GM23338 (cell line): ENCODE measurements around the gene LFNG. TPM values are rescaled to one million over a fixed set of nuclear protein-coding genes. Genes with fewer than 3 reads are reported as not detected.

Experiments
- ATAC-seq: fragments of 200-7000 bp; cut with Tn5 transposase; 3 replicates; pipeline ENCODE4 v1.9.1; 2020
- DNase-seq: peaks from one replicate; pipeline ENCODE4 v3.0.0-alpha.2; 2015; ENCODE audit warnings: low spot score
- H2AFZ ChIP-seq: fragments of 200-600 bp; sonication (generic); 2 replicates; pipeline ENCODE4 v1.8.0; 2016; ENCODE audit warnings: antibody characterized with exemption, mild to moderate bottlenecking, moderate library complexity
- H3F3A ChIP-seq: fragments of 200-600 bp; sonication (generic); replicated peaks from 2 replicates; pipeline ENCODE4 v1.8.0; 2017; ENCODE audit warnings: antibody characterized with exemption, mixed run types, low read depth
- H3K27ac ChIP-seq: fragments of 200-600 bp; sonication (generic); 2 replicates; pipeline ENCODE4 v1.6.1; 2016; ENCODE audit warnings: low read depth
- H3K27me3 ChIP-seq: fragments of 200-600 bp; sonication (generic); 2 replicates; pipeline ENCODE4 v1.8.0; 2016; ENCODE audit warnings: mild to moderate bottlenecking, mixed run types, moderate library complexity; ENCODE audit not compliant: insufficient read depth
- H3K36me3 ChIP-seq: fragments of 200-600 bp; sonication (generic); 2 replicates; pipeline ENCODE4 v1.8.0; 2016; ENCODE audit warnings: mild to moderate bottlenecking; ENCODE audit not compliant: insufficient read depth
- H3K4me1 ChIP-seq: fragments of 200-600 bp; sonication (generic); 2 replicates; pipeline ENCODE4 v1.8.0; 2016; ENCODE audit warnings: mild to moderate bottlenecking, moderate library complexity; ENCODE audit not compliant: insufficient read depth
- H3K4me2 ChIP-seq: fragments of 200-600 bp; sonication (generic); 2 replicates; pipeline ENCODE4 v1.7.1; 2017; ENCODE audit warnings: mixed run types
- H3K4me3 ChIP-seq: fragments of 200-600 bp; sonication (generic); 2 replicates; pipeline ENCODE4 v1.6.1; 2016; ENCODE audit warnings: mixed run types
- H3K79me2 ChIP-seq: fragments of 200-600 bp; sonication (generic); replicated peaks from 2 replicates; pipeline ENCODE4 v1.8.0; 2017; ENCODE audit warnings: mild to moderate bottlenecking; ENCODE audit not compliant: insufficient read depth
- H3K9me2 ChIP-seq: fragments of 200-600 bp; sonication (generic); 2 replicates; pipeline ENCODE4 v1.8.0; 2017; ENCODE audit not compliant: insufficient read depth
- H4K20me1 ChIP-seq: fragments of 200-600 bp; sonication (generic); replicated peaks from 2 replicates; pipeline ENCODE4 v1.8.0; 2017; ENCODE audit warnings: mild to moderate bottlenecking; ENCODE audit not compliant: insufficient read depth
- H3K27ac Mint-ChIP-seq: 2 replicates; pipeline ENCODE4 v1.8.0; 2020; ENCODE audit warnings: inconsistent platforms, mild to moderate bottlenecking, moderate library complexity, mixed read lengths
- H3K27me3 Mint-ChIP-seq: 3 replicates; pipeline ENCODE4 v1.8.0; 2022; ENCODE audit warnings: low read depth, mild to moderate bottlenecking, moderate library complexity, mixed read lengths, inconsistent platforms; ENCODE audit not compliant: insufficient read depth, poor library complexity
- H3K36me3 Mint-ChIP-seq: 3 replicates; pipeline ENCODE4 v1.8.0; 2021; ENCODE audit warnings: low read depth, mild to moderate bottlenecking, inconsistent platforms, moderate library complexity, mixed read lengths
- H3K4me1 Mint-ChIP-seq: 3 replicates; pipeline ENCODE4 v1.8.0; 2020; ENCODE audit warnings: mild to moderate bottlenecking, inconsistent platforms, mixed read lengths
- H3K4me3 Mint-ChIP-seq: 3 replicates; pipeline ENCODE4 v1.8.0; 2021; ENCODE audit warnings: moderate library complexity, mild to moderate bottlenecking, inconsistent platforms, mixed read lengths
- H3K9me3 Mint-ChIP-seq: 3 replicates; pipeline ENCODE4 v1.8.0; 2020; ENCODE audit warnings: moderate library complexity, mild to moderate bottlenecking, inconsistent platforms, mixed read lengths
- ETS1 ChIP-seq: IDR thresholded peaks from 2 replicates; pipeline ENCODE4 v1.6.1; 2016; ENCODE audit warnings: antibody characterized with exemption
- EZH2 ChIP-seq: fragments of 200-600 bp; sonication (generic); IDR thresholded peaks from one replicate; pipeline ENCODE4 v1.8.0; 2017; ENCODE audit warnings: antibody characterized with exemption, mild to moderate bottlenecking, low read depth; ENCODE audit not compliant: unreplicated experiment
- EZH2phosphoT487 ChIP-seq: fragments of 200-600 bp; sonication (generic); IDR thresholded peaks from one replicate; pipeline ENCODE4 v1.8.1; 2018; ENCODE audit warnings: antibody characterized with exemption; ENCODE audit not compliant: unreplicated experiment
- JUNB ChIP-seq: IDR thresholded peaks from one replicate; pipeline ENCODE4 v1.6.1; 2016; ENCODE audit warnings: antibody characterized with exemption; ENCODE audit not compliant: unreplicated experiment
- NANOG ChIP-seq: IDR thresholded peaks from 2 replicates; pipeline ENCODE4 v1.6.1; 2016; ENCODE audit warnings: antibody characterized with exemption, borderline replicate concordance
- POLR2AphosphoS5 ChIP-seq: IDR thresholded peaks from 2 replicates; pipeline ENCODE4 v1.6.1; 2016; ENCODE audit warnings: antibody characterized with exemption, low read depth
- ZNF462 ChIP-seq: fragments of 250-450 bp; sonication (Bioruptor Pico); IDR thresholded peaks from 2 replicates; pipeline ENCODE4 v1.5.0; 2020; ENCODE audit warnings: mild to moderate bottlenecking, moderate library complexity
- polyA plus RNA-seq: library from polyadenylated mRNA; unstranded; fragments of >200 nt; fragmentation: Nextera tagmentation; extraction: Ambion mirVana; gene quantifications from 2 replicates; pipeline ENCODE4 v1.2.1, GENCODE V29; 2016
- total RNA-seq: library from RNA; depleted of rRNA; stranded (reverse); fragments of >200 nt; shearing (Covaris generic); gene quantifications from 2 replicates; pipeline ENCODE4 v1.2.3, GENCODE V29; 2014
- TF ChIP-seq, protein P1 (sequence below), 2 experiments: fragments of 200-600 bp in 1 of 2; sonication (generic) in 1 of 2; conservative IDR thresholded peaks; 2 replicates each; pipeline versions ENCODE4 v1.5.1 to v1.6.1; 2016 to 2017; ENCODE audit warnings: antibody characterized with exemption in 2 of 2, low read depth in 2 of 2, mild to moderate bottlenecking in 2 of 2, moderate library complexity in 1 of 2

The LFNG gene
- total and polyA plus RNA-seq, 2 experiments from 2014 or later: 1.7 to 35.4 TPM

GRCh38 chr7:2474813-2475677 is 44.5 kb upstream of the LFNG start:
- Histone ChIP-seq H3K9me2 (no peaks in the 10 kb centered on the region), H3F3A (0 out of 2 replicates have a peak, but pooled peaks cover 1% of the 10 kb centered on the region), H2AFZ (no peak overlapping the region; the same call in 1 of the 2 replicates), H3K4me1 (peaks cover 3% of the 10 kb centered on the region; the same call in 1 of the 2 replicates), H3K4me3 (no peak overlapping the region), H3K36me3 (no peaks in the 10 kb centered on the region), H4K20me1 (no peaks in the 10 kb centered on the region), H3K27ac (no peak overlapping the region), H3K27me3 (no peaks in the 10 kb centered on the region), H3K4me2 (0 out of 2 replicates have a peak overlapping the region, but pooled peaks have one; percentile 32), H3K79me2 (no peaks in the 10 kb centered on the region)
- TF ChIP-seq EZH2: no peak
- TF ChIP-seq EZH2phosphoT487: no peak
- TF ChIP-seq, protein P1, sequence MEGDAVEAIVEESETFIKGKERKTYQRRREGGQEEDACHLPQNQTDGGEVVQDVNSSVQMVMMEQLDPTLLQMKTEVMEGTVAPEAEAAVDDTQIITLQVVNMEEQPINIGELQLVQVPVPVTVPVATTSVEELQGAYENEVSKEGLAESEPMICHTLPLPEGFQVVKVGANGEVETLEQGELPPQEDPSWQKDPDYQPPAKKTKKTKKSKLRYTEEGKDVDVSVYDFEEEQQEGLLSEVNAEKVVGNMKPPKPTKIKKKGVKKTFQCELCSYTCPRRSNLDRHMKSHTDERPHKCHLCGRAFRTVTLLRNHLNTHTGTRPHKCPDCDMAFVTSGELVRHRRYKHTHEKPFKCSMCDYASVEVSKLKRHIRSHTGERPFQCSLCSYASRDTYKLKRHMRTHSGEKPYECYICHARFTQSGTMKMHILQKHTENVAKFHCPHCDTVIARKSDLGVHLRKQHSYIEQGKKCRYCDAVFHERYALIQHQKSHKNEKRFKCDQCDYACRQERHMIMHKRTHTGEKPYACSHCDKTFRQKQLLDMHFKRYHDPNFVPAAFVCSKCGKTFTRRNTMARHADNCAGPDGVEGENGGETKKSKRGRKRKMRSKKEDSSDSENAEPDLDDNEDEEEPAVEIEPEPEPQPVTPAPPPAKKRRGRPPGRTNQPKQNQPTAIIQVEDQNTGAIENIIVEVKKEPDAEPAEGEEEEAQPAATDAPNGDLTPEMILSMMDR (conservative IDR thresholded peaks at IDR 0.05; ENCODE audit: low read depth in 2 of 2): peak in 1 of 2 experiments; percentile 25; a peak in 1 of 4 replicates
- H3K9me3 Mint-ChIP-seq: no peaks in the 10 kb centered on the region
- H3K27ac Mint-ChIP-seq: no peak overlapping the region
- H3K4me3 Mint-ChIP-seq: no peak overlapping the region
- no peaks in the 10 kb centered on the region; the same call in 2 of the 3 replicates for H3K36me3 Mint-ChIP-seq
- no peak for DNase-seq
- ATAC-seq: no peak
- H3K27me3 Mint-ChIP-seq: peaks cover 15% of the 10 kb centered on the region
- peaks cover 32% of the 10 kb centered on the region for H3K4me1 Mint-ChIP-seq

GRCh38 chr7:2475678-2476015 is 43.9 kb upstream of the LFNG start:
- no peak for ATAC-seq
- Mint-ChIP-seq H3K4me3 (no peak overlapping the region), H3K36me3 (no peaks in the 10 kb centered on the region; the same call in 2 of the 3 replicates)
- TF ChIP-seq JUNB: no peak
- TF ChIP-seq, protein P1 (conservative IDR thresholded peaks at IDR 0.05; ENCODE audit: low read depth in 2 of 2): no peak
- no peak for TF ChIP-seq POLR2AphosphoS5
- no peak for TF ChIP-seq NANOG
- TF ChIP-seq ZNF462: no peak
- TF ChIP-seq EZH2phosphoT487: no peak
- no peak for TF ChIP-seq ETS1

More at GRCh38 chr7:2475678-2476015, 43.9 kb upstream of the LFNG start:
- no peaks in the 10 kb centered on the region for H3K9me3 Mint-ChIP-seq
- no peak overlapping the region for H3K27ac Mint-ChIP-seq
- Histone ChIP-seq H3K9me2 (no peaks in the 10 kb centered on the region), H3K4me3 (no peak overlapping the region), H4K20me1 (no peaks in the 10 kb centered on the region), H3K36me3 (no peaks in the 10 kb centered on the region), H3K27ac (no peak overlapping the region), H3K4me2 (no peak overlapping the region), H3K79me2 (no peaks in the 10 kb centered on the region), H3F3A (no peaks in the 10 kb centered on the region), H3K4me1 (peaks cover 3% of the 10 kb centered on the region; the same call in 1 of the 2 replicates), H3K27me3 (no peaks in the 10 kb centered on the region), H2AFZ (no peak overlapping the region)
- H3K27me3 Mint-ChIP-seq: peaks cover 16% of the 10 kb centered on the region
- H3K4me1 Mint-ChIP-seq: peaks cover 26% of the 10 kb centered on the region
- DNase-seq: no peak
